Loucy (cell line): ENCODE measurements around the gene ZNF132.

ENCODE experiments used
- H2AFZ ChIP-seq: fragments of 200-600 bp; sonication (generic); 2 replicates; pipeline ENCODE4 v1.6.0; 2016; ENCODE audit warnings: antibody characterized with exemption, mild to moderate bottlenecking, low read length, moderate library complexity
- H3F3A ChIP-seq: fragments of 200-600 bp; 2 replicates; pipeline ENCODE4 v1.6.0; 2016; ENCODE audit warnings: antibody characterized with exemption, low read depth, mild to moderate bottlenecking
- H3K27me3 ChIP-seq: fragments of 200-600 bp; sonication (generic); 2 replicates; pipeline ENCODE4 v1.6.1; 2014; ENCODE audit warnings: low read length, mild to moderate bottlenecking; ENCODE audit not compliant: insufficient read depth, poor library complexity, severe bottlenecking
- H3K36me3 ChIP-seq: fragments of 200-600 bp; sonication (generic); 2 replicates; pipeline ENCODE4 v1.6.1; 2016; ENCODE audit warnings: low read length; ENCODE audit not compliant: insufficient read depth
- H3K4me1 ChIP-seq: fragments of 200-600 bp; sonication (generic); 2 replicates; pipeline ENCODE4 v1.5.1; 2014; ENCODE audit warnings: low read length, mild to moderate bottlenecking; ENCODE audit not compliant: insufficient read depth, poor library complexity, severe bottlenecking
- H3K4me2 ChIP-seq: fragments of 200-600 bp; sonication (generic); 2 replicates; pipeline ENCODE4 v1.6.0; 2014; ENCODE audit warnings: antibody characterized with exemption, low read length, low read depth, mild to moderate bottlenecking; ENCODE audit not compliant: poor library complexity, severe bottlenecking
- H3K4me3 ChIP-seq: fragments of 200-600 bp; sonication (generic); 2 replicates; pipeline ENCODE4 v1.5.1; 2014; ENCODE audit warnings: low read length, mild to moderate bottlenecking, mixed read lengths; ENCODE audit not compliant: poor library complexity, severe bottlenecking
- H3K79me2 ChIP-seq: fragments of 200-600 bp; sonication (generic); 2 replicates; pipeline ENCODE4 v1.6.1; 2014; ENCODE audit warnings: low read length; ENCODE audit not compliant: insufficient read depth
- H3K9ac ChIP-seq: fragments of 200-600 bp; sonication (generic); 2 replicates; pipeline ENCODE4 v1.6.0; 2014; ENCODE audit warnings: mild to moderate bottlenecking, low read depth, low read length, moderate library complexity; ENCODE audit not compliant: poor library complexity, severe bottlenecking
- H3K9me2 ChIP-seq: fragments of 200-600 bp; sonication (generic); replicated peaks from 2 replicates; pipeline ENCODE4 v1.6.1; 2016; ENCODE audit warnings: low read depth, low read length, mixed read lengths
- H3K9me3 ChIP-seq: fragments of 200-600 bp; sonication (generic); 2 replicates; pipeline ENCODE4 v1.6.1; 2014; ENCODE audit warnings: mild to moderate bottlenecking, antibody characterized with exemption, low read length, low read depth; ENCODE audit not compliant: insufficient read depth
- H4K20me1 ChIP-seq: fragments of 200-600 bp; sonication (generic); 2 replicates; pipeline ENCODE4 v1.6.0; 2014; ENCODE audit warnings: antibody characterized with exemption, low read length, mild to moderate bottlenecking; ENCODE audit not compliant: insufficient read depth, poor library complexity, severe bottlenecking
- EZH2phosphoT487 ChIP-seq: fragments of 200-600 bp; IDR thresholded peaks from 2 replicates; pipeline ENCODE4 v1.6.1; 2018; ENCODE audit warnings: antibody characterized with exemption, mild to moderate bottlenecking, moderate library complexity, borderline replicate concordance
- TF ChIP-seq, protein P1 (sequence below): fragments of 200-600 bp; sonication (generic); conservative IDR thresholded peaks from 2 replicates; pipeline ENCODE4 v1.5.1; 2014; ENCODE audit warnings: mild to moderate bottlenecking, antibody characterized with exemption, low read length

Gene ZNF132

GRCh38 chr19:58482372-58482771, 42.4 kb upstream of the ZNF132 start:
- Histone ChIP-seq H4K20me1 (no peaks in the 10 kb centered on the region), H3K9ac (no peak overlapping the region), H3K9me2 (no peaks in the 10 kb centered on the region), H3K4me1 (peaks cover 4% of the 10 kb centered on the region), H3K27me3 (no peaks in the 10 kb centered on the region), H3F3A (no peaks in the 10 kb centered on the region), H2AFZ (no peak overlapping the region), H3K79me2 (no peaks in the 10 kb centered on the region), H3K36me3 (no peaks in the 10 kb centered on the region), H3K9me3 (no peaks in the 10 kb centered on the region), H3K4me2 (no peak overlapping the region), H3K4me3 (no peak overlapping the region)
- TF ChIP-seq, protein P1, sequence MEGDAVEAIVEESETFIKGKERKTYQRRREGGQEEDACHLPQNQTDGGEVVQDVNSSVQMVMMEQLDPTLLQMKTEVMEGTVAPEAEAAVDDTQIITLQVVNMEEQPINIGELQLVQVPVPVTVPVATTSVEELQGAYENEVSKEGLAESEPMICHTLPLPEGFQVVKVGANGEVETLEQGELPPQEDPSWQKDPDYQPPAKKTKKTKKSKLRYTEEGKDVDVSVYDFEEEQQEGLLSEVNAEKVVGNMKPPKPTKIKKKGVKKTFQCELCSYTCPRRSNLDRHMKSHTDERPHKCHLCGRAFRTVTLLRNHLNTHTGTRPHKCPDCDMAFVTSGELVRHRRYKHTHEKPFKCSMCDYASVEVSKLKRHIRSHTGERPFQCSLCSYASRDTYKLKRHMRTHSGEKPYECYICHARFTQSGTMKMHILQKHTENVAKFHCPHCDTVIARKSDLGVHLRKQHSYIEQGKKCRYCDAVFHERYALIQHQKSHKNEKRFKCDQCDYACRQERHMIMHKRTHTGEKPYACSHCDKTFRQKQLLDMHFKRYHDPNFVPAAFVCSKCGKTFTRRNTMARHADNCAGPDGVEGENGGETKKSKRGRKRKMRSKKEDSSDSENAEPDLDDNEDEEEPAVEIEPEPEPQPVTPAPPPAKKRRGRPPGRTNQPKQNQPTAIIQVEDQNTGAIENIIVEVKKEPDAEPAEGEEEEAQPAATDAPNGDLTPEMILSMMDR: no peak
- no peak for TF ChIP-seq EZH2phosphoT487

- Histone ChIP-seq H3K9me2 (no peaks in the 10 kb centered on the region), H3K9ac (no peak overlapping the region), H3K9me3 (no peaks in the 10 kb centered on the region), H3K4me3 (no peak overlapping the region), H3K79me2 (no peaks in the 10 kb centered on the region), H3F3A (no peaks in the 10 kb centered on the region), H2AFZ (no peak overlapping the region), H3K36me3 (no peaks in the 10 kb centered on the region), H3K4me2 (no peak overlapping the region), H3K4me1 (peaks cover 14% of the 10 kb centered on the region), H3K27me3 (no peaks in the 10 kb centered on the region), H4K20me1 (no peaks in the 10 kb centered on the region)
- TF ChIP-seq EZH2phosphoT487: no peak
- TF ChIP-seq, protein P1: no peak
Measured at GRCh38 chr19:58480831-58481230, 40.9 kb upstream of the ZNF132 start.

DNA sequence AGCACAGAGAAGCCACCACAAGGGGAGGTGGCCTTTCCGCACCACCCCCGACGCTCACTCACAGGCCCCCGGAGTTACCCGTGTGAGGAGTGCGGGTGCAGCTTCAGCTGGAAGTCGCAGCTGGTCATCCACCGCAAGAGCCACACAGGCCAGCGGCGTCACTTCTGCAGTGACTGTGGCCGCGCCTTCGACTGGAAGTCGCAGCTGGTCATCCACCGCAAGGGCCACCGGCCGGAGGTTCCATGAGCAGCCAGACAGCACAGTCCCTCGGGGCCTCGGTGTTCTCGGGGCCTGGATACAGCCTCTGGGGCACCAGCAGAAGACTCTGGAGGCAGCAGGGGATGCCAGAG, 40.5 kb upstream of the ZNF132 start:
- H3K9me3 ChIP-seq: no peaks in the 10 kb centered on the region
- no peaks in the 10 kb centered on the region for H3K36me3 ChIP-seq
- peaks cover 14% of the 10 kb centered on the region for H3K4me1 ChIP-seq
- H3F3A ChIP-seq: no peaks in the 10 kb centered on the region
- TF ChIP-seq, protein P1: no peak
- H3K27me3 ChIP-seq: no peaks in the 10 kb centered on the region
- no peak overlapping the region for H3K4me2 ChIP-seq
- no peaks in the 10 kb centered on the region for H3K79me2 ChIP-seq
- no peak overlapping the region for H3K4me3 ChIP-seq
- H3K9me2 ChIP-seq: no peaks in the 10 kb centered on the region
- no peaks in the 10 kb centered on the region for H4K20me1 ChIP-seq
- no peak overlapping the region for H3K9ac ChIP-seq
- no peak overlapping the region for H2AFZ ChIP-seq
